CD4-positive, alpha-beta T cell treated with Interleukin-2 at 100 ng/mL for 4 hours (primary cell): ENCODE data around the gene LIG1.

Source experiments
- DNase-seq: peaks from one replicate; pipeline ENCODE4 v3.0.0-alpha.2; 2020; ENCODE audit warnings: low spot score

Gene LIG1

GRCh38 chr19:48169939-48170803 is at the start of gene LIG1, which contains the start of gene ZSWIM9:
Gene LIG1 (minus strand): TSS chr19:48170344. CDS start chr19:48165566, 4,778 bp downstream.
Gene ZSWIM9 (plus strand): TSS chr19:48170680. CDS start chr19:48171803, 1,123 bp downstream.
- peak; percentile 90 for DNase-seq

GRCh38 chr19:48218997-48219396 is 48.9 kb upstream of the LIG1 start:
- DNase-seq, result no peak

- DNase-seq, result no peak
Measured at GRCh38 chr19:48216933-48217332, 46.8 kb upstream of the LIG1 start.

GRCh38 chr19:48213959-48214358 is 43.8 kb upstream of the LIG1 start:
- DNase-seq, result no peak

- DNase-seq, result no peak
Measured at GRCh38 chr19:48210005-48210404, 39.9 kb upstream of the LIG1 start.

- DNase-seq, result no peak
Measured at GRCh38 chr19:48206397-48207093, 36.4 kb upstream of the LIG1 start.

- peak; percentile 92 for DNase-seq
Measured at GRCh38 chr19:48203794-48204628, 33.9 kb upstream of the LIG1 start.

- no peak for DNase-seq
Measured at GRCh38 chr19:48203222-48203793, 33.2 kb upstream of the LIG1 start.

GRCh38 chr19:48196933-48197665 is 27.0 kb upstream of the LIG1 start:
- no peak for DNase-seq

GRCh38 chr19:48196321-48196763 is 26.2 kb upstream of the LIG1 start:
- no peak for DNase-seq

- no peak for DNase-seq
Measured at GRCh38 chr19:48194844-48195830, 25.0 kb upstream of the LIG1 start.

- peak; percentile 30 for DNase-seq
Measured at GRCh38 chr19:48194041-48194843, 24.1 kb upstream of the LIG1 start.

- no peak for DNase-seq
Measured at GRCh38 chr19:48192750-48193149, 22.6 kb upstream of the LIG1 start.

- DNase-seq, result no peak
Measured at GRCh38 chr19:48190885-48191284, 20.7 kb upstream of the LIG1 start.

- DNase-seq, result peak; percentile 6
Measured at GRCh38 chr19:48190288-48190884, 20.2 kb upstream of the LIG1 start.

GRCh38 chr19:48186541-48186991 is 16.4 kb upstream of the LIG1 start:
- DNase-seq, result no peak

- DNase-seq, result no peak
Measured at GRCh38 chr19:48186015-48186414, 15.9 kb upstream of the LIG1 start.

GRCh38 chr19:48183356-48183755 is 13.2 kb upstream of the LIG1 start:
- no peak for DNase-seq
